Activated CD8-positive, alpha-beta memory T cell treated with anti-CD3 and anti-CD28 coated beads, Interleukin-2, amount 50 U/mL, for 48 hours (primary cell): ENCODE results near the gene TUBA1B.

Experiments
- DNase-seq: peaks from one replicate; pipeline ENCODE4 v3.0.0-alpha.2; 2020

TUBA1B gene

DNA sequence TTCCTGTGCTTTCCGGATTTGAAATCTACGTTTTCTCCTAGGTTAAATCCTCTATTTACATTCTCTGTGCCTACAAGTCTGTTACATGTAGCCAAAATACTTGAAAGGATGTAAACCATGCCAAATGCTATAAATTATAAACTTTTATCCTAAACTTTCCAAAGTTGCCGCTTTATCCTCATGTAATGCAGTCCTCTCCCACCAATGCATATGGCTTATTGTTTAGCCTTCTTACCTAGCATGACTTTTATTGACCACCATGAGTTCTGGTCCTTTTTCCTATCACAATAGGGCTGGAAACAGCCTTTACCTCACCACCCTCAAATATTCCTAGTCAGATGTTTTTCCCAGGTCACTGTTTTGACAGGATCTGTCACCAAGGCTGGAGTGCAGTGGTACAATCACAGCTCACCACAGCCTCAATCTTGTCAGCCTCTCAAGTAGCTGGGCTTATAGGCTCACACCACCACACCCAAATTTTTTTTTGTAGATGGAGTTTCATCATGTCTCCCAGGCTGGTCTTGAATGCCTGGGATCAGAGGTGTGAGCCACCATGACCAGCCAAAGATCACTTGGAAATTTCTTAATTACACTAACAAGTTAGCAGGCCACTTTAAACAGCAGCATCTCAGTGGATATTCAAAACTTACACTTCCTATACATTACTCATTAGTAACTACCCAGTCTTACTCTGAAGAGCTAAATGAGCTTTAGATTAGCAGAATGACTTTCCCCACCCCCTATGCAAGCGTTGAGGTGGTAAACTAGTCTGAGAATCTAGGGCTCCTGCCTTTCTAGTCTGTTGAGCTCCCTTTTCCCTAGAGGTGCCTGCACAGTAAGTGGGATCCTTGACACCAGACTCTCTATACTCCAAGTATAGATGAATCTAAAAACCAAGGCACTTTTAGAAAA is 4.1 kb downstream of the TUBA1B start:
- DNase-seq = peak; percentile 58

DNA sequence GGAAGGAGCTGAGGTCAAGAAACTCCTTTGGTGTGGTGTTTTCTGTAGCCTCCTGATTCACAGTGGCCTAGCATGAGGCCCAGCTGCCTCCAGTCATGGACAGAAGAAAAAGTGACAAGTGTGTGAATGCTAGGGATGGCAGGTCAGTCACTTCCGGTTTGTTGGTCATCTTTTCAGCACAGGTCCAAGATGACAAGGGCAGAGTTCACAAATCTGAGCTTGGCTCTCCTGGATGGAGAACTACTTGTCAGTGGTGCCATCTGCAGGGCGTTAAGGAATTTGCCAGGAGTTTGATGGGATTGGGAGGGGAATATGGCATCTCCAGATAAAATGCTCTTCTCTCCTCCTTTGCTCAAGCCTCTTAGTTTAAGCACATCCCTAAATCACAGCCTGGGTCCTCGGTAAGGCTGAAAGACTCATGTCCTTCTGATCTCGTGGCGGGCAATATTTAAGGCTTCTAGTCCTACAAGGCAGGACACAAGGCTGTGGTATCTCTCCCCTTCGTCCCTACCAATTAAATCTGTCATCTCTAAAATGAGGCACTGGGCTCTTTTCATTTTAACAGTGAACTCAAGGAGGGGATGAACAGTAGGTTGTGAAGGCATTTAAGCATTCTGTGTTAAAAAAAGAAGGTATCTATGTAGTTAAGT is 10.0 kb downstream of the TUBA1B start:
- no peak for DNase-seq

DNA sequence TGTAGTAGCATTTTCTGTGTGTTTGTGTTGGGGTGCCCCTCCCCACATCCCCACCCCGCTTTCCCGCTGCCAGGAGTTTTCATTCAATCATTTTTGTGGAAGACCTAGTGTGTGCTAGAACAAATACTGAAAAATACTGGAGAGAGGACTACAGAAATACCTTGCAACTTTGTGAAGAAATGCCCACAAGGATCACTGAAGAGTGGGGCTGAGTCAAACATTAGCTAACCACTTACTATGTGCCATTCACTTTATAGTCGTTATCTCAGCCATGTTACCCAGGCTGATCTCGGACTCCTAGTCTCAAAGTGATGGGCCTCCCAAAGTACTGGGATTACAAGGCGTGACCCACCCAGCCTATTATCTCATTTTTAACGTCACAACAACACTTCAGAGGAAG is 20.0 kb downstream of the TUBA1B start:
- DNase-seq = no peak

DNA sequence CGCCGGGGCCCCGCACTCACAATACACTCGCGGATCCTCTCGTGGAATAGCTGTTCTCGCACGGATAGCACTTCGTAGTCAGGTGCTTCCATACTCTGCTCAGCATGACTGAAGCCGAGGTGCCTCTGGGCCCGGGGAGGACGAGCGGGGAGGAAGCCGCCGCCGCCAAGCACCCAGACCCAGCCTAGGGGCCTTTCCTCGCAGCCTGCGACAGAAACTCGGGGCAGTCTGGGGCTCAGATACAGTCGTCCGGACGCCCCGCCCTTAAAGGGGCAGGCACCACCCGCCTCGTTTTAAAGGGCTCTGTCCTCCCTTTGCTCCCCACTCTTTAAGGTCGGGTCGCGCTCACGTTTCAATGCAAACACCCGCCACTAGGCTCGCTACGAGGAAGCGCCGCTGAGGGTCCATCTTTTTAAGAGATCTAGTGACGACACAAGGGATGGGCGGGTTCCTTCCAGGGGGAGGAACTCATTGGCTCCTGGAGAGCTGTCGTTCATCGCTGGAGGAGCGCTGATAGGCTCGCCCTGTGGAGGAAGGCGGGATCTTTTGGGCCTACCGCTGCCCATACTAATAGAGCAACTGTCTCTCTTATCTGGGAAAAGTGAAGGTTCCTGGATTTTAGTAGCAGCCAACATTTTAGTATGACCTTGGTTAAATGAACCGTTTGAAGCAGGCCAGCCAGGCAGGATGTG is 20.6 kb downstream of the TUBA1B start, which contains the start of gene LMBR1L:
TSS of gene LMBR1L (minus strand) at position 384 of the 692 bp plus-strand sequence. CDS start at position 92, 292 bp downstream.
- peak; percentile 93 for DNase-seq

DNA sequence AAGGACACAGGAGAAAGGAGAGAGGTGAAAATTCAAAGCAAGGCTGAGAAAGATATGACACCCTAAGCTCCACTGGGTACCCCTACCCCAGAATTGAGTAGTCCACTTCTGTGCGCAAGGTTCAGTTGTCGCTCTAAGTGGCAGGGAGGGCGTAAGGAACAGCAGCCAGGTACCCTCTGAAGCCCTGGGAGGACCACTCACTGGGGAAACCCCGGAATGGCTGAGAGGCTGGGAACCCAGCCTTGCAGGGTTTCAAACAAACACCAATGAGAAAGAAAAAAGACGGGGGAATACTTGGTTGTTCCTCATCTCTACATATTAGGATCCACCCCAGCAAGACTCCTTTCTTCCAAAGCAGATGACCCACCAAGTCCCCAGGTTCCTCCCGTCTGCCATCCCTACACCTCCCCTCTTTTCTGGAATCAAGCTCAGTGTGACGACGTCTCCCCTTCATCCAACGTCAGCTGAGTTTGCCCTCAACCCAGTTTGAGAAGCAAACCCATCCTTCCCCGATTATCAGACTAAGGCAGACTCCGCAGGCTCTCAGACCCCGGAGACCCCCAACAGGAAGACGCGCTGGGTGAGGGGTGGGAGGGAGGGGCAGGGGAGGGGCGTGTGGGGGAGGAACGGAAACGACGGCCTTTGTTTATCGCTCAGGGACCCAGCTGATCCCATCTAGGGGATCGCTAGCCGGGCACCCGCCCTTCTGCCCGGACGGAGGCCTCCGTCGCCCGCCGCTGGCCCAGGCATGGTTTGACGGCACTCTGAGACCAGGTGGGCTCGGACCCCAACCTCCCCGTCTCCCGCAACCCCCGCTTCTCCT is 21.3 kb downstream of the TUBA1B start:
- DNase-seq = peak; percentile 57

DNA sequence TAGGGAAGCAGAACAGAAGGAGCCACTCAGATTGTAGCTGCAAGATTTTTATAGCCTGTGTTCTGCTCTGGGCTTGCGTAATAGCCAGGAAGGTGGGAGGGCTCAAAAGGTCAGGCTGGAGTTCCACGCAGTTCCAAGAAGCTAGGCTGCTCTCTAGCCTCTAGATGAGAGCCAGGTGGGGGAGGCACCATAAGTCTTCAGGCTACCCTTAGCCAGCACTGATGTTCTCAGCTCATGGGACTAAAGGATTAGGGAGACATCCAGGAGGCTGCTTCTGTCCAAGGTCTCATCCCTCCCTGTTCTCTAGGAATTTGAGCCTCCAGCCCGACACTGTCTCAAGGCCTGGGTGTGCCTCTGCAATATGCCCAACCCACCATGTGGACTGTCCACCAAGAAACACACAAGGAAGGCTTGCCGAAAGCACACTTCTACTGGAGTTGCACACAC is 22.2 kb downstream of the TUBA1B start:
- no peak for DNase-seq

DNA sequence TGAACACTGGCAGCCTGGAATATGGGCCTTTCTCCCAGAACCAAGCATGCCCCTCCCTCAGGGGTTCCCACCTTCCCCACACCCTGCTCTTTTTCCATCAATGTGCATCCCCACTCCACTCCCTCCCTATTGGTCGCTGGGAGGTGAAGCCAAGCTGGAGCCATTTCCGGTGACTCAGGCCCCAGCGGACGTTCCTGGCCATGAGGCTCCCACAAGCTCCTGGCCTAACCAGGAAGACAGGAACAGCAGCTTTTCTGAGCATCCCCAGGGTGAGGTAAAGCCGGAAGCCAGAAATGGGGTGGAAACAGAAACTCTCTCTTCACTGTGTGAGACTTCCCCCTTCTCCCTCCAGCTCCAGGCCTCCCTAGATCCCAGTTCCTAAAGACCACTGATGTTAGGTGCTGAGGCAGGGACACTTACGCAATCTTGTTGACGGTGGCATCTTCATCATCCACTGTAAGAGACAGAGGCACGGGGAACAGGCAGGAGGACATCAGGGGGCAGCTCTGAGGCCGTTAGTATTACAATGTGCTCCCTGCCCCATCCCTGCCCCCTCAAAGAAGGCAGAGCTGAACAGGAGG is 25.6 kb downstream of the TUBA1B start:
- DNase-seq = no peak

DNA sequence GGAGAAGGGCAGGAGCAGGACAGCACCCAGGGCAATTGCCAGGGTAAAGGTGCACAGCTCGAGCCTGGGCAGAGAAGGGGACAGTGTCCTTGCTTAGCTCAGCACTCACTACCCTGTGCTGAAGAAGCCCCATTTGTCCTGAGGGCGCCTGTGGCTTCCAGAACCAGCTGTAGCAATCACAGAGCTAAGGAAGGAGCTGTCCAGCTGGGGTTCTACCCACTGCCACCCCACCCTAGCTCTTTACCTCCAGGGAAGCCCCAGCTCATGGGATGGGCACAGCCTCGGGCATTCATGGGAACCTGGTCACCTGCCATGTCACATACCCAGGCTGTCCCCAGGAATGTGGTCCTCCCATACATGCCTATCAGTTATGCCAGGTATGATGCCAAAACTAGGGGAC is 26.4 kb downstream of the TUBA1B start:
- no peak for DNase-seq

DNA sequence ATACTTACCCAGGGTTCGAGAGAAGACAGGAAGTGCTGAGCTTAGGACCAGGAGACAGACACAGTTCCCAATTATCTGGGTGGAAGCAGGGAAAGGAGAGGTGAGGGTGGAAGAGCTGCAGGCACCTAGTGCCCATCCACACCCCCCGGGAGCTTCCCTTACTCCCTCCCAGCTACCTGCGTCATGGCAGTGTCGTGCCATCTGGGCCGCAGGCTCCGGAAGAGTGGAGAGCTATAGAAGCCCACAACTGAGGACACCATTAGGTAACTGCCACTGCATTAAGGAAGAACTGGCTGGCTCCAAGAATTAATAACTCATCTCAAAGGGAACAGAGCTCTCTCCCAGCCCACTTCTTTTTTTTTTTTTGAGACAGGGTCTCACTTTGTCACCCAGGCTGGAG is 30.8 kb downstream of the TUBA1B start:
- no peak for DNase-seq

DNA sequence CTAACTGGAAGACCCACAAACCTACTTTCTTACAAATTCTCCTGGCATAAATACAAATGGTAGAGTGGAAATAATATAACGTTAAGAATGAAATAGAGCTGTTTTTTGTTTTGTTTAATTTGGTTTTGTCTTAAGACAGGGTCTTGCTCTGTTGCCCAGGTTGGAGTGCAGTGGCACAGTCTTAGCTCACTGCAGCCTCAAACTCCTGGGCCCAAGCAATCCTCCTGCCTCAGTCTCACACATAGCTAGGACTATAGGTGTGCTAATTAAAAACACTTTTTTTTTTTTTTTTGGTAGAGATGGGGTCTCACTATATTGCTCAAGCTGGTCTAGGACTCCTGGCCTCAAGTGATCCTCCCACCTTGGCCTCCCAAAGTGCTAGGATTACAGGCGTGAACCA is 32.5 kb downstream of the TUBA1B start:
- DNase-seq = no peak

DNA sequence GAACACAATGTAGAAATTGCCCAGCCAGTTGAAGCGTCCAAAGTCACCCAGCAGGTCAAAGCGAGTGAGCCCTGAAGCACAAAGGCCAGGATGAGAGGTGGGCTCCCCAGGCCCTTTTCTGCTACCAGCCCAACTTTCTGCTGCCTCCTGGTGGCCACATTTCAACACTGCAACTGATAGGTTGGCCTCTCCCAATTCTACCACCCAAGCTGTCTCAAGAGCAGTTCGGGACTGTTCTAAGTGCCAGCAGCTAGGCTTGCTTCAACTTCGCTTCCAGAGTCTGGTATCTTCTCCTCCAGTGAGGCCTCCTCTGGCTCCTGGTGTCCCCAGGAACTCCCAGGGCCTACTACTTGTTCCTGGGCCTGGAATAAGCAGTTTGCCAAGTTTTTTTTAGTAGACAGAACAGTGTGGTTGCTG is 33.2 kb downstream of the TUBA1B start:
- peak; percentile 84 for DNase-seq

DNA sequence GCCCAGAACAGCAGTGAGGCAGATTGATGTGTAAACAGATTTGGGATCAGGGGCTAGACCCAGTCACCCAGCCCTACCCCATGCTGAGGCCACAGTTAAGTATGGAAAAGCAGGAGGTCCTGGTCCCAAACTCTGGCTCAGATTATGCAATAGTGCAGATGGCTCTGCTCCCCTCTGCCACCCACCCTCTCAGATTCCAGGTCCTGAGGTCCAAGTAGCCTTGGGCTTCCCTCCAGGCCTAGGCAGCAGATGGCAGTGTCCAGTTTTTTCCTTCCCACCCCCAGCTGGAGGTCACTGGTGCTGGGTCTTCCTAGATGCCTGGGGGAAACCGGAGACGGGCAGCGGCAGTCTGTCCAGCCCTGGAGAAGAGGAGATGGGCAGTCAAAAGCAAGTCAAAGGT is 33.8 kb downstream of the TUBA1B start:
- DNase-seq = no peak

DNA sequence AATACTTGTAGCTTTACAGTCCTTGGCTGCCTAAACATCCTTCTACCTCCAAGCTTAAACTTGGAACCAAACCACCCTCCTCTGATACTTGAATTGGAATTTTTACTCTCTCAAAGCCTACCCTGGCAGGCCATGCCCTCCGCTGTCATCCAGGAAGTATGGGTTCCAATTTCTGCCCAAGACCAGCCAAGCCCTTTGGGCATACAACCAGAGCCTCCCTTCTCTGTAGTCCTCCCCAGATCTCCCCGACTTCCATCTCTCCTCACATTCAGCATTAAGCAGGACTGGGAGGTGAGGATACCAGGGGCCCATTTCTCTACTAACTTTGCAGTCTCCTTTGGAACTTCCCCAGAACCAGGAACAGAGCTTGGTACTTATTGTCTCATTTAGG is 36.2 kb downstream of the TUBA1B start:
- DNase-seq = no peak

DNA sequence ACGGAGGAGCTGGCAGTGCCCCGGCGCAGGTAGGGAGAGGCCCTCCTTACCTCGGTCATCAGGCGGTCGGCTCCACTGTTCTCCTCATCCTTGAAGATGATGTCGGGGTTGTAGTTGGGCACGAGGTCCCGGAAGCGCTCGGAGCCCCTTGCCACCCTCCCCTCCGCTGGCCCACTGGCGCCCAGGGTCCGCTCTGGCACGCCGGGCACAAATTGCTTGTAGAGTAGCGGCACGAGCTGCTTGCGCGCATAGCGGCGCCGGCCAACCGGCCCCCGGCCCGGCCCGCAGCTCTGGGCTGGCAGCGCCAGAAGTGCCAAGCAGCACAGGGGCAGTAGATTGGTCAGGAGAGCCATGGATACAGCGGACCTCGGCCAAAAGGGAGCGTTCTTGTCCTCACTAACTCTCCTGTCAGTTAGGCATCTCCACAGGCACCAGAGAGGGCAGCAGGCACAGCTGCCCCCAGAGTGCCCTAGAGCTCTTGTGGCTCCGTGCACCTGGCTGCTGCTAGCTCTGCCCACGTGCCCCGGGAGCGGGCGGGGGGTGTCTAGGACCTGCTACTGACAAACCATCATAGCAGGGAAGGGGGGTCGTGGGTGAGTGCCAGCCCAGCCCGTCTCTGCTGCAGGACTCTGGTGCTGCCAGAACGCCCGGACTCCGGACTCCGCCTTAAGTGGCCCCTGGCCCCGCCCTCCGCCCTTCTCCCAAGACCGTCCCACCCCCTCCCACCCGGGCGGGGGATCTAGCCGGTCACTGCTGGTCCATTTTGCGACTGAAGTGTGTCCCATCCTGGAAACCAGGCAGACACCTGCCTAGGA is 36.8 kb downstream of the TUBA1B start, which contains the start of gene DHH:
TSS of gene DHH (minus strand) at position 642 of the 815 bp plus-strand sequence. CDS start at position 353, 289 bp downstream.
- DNase-seq = peak; percentile 59

DNA sequence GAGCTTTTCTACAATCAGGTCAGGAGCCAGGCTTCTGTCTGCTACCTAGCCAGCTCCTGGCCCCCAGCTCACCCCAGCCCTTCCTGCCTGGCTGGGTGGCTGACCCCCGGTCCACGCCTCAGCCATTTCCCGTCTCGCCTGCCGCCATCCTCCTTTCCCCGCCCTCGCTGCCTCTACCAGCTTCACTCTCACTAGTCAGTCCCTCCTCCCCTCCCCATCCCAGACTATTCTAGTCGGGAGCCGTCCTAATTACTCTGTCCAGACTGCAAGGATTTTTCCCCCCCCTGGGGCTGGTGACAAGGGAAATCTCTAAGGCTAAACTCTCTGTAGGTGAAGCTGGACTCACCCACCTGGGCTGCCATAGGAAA is 37.4 kb downstream of the TUBA1B start:
- DNase-seq = no peak

DNA sequence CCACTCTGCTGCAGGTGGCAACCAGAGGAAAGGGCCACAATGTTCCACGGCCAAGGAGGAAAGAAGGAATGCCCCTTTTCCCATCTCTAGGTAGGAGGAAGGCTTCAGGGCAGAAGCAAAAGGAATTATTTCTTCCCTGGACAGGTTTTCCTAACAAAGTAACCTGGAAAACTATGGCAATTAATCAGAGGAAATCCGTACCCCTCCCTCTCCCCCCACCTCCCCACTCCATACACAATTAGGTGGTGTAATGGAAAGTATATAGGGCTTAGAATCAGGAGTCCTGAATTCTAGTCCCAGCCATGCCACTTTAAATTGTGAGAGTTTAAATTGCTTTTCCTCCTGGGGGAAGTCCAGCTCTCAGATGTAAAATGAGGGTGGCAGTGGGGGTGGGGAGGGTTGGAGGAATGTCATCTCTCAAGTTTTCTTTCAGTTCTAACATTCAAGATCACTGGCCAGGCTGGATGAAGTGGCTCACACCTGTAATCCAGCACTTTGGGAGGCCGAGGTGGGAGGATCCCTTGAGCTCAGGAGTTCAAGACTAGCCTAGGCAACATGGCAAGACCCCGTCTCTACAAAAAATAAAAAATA is 38.3 kb downstream of the TUBA1B start:
- DNase-seq = no peak

DNA sequence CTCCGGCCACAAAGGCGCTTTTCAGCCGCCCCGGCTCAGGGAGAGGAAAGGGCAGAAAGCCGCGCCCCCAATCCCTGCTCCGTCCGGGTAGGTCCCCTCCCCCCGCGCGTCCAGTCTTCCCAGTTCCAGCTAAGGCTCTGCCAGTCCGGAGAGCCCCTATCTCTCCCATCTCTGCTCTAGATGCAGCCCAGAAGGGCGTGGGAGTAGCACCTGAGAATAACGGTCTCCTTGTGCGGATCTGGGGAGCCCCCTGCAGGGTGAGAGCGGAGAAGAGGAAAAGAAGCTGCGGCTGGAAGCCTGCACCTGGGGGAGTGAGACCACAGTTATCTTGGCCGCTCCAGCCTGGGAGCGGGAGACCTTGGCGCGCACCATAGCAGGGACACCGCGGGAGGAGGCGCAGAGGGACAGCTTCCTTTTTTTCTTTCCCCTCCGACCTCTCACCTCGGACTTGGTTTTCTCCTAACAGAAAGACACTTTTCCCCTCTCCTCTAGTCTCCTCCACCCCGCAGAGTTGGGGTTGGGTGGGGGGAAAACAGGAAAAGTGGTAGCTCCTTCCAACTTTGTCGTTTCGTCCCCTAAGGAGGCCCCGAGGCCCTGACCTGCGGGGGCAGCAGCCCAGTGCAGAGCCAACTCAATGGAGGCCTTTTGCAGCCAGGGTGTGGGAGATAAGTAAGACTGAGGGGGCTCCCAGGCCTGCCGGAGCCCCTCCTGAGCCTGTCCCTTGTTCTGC is 38.9 kb downstream of the TUBA1B start:
- peak; percentile 75 for DNase-seq

DNA sequence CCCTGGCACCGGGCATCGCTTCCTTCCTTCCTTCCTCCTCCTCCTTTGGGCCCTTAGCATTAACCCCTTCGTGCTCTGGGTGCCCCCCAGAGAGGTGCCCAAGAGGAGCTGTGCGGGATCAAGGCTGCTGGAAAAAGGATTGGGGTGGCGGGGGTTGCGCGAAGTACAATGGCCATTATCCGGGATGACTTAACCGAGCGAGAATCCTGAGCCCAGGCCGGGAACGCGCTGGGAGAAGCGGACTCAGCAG is 39.4 kb downstream of the TUBA1B start:
- no peak for DNase-seq

DNA sequence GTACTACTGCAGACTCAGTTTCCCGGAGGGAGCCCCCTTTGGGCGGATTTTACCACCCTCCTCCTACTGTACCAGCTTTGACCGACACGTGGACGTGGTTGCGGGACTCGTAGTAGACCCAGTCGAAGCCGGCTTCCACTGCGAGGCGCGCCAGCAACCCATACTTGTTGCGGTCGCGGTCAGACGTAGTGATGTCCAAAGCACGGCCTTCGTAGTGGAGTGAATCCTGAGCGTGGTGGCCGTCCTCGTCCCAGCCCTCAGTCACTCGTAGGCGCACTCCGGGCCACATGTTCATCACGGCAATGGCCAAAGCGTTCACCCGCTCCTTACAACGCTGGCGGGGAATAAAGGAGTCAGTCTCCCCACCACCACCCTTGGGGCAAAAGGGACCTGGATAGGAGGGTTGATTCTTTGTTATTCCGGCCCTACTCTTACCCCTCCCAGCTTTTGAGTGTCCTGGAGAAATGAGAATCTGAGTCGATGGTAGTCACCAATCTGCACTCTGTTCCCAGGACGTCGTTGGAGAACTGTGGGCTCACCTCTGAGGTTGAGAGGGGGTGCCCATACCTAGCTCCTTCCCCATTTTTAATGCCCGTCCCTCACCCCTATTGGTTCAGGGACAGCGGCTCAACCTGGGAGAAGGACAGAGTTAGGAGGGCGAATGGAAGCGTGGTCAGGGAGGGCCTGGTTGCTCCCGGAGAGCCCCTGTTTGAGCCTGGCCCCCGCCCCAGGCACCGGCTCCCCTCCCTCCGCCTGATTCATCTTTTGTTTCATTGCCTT is 39.9 kb downstream of the TUBA1B start:
- peak; percentile 64 for DNase-seq
